ENCODE results near the gene ZNF385A.

The ZNF385A gene

GRCh38 chr12:54407183-54407905 is 22.8 kb upstream of the ZNF385A start:
- no peak for TF ChIP-seq POU6F1 (CRISPR knock-in tag; IDR thresholded peaks at IDR 0.05; ENCODE audit: borderline replicate concordance, low read depth)
- TF ChIP-seq CSRNP3 (CRISPR knock-in tag; IDR thresholded peaks at IDR 0.05) = no peak
- TF ChIP-seq ARNTL (CRISPR knock-in tag; IDR thresholded peaks at IDR 0.05; ENCODE audit: borderline replicate concordance, low read depth) = no peak
- no peak for TF ChIP-seq ZNF565 (CRISPR knock-in tag; conservative IDR thresholded peaks at IDR 0.05; ENCODE audit: low read depth)
- TF ChIP-seq GLIS3 (CRISPR knock-in tag; IDR thresholded peaks at IDR 0.05) = no peak
- TF ChIP-seq SNAI2 (CRISPR knock-in tag; IDR thresholded peaks at IDR 0.05) = no peak
- no peak for TF ChIP-seq BACH2 (CRISPR knock-in tag; IDR thresholded peaks at IDR 0.05; ENCODE audit: borderline replicate concordance)
- TF ChIP-seq CREB5 (CRISPR knock-in tag; IDR thresholded peaks at IDR 0.05; ENCODE audit: low read depth) = no peak
- TF ChIP-seq ZC3H10 (CRISPR knock-in tag; IDR thresholded peaks at IDR 0.05) = no peak
- TF ChIP-seq TCF4 (CRISPR knock-in tag; IDR thresholded peaks at IDR 0.05; ENCODE audit: borderline replicate concordance) = no peak
- TF ChIP-seq ZNF70 (CRISPR knock-in tag; IDR thresholded peaks at IDR 0.05) = no peak
- no peak for TF ChIP-seq PPARA (CRISPR knock-in tag; IDR thresholded peaks at IDR 0.05; ENCODE audit: borderline replicate concordance)
- no peak for TF ChIP-seq ISL1 (CRISPR knock-in tag; IDR thresholded peaks at IDR 0.05)
- no peak for TF ChIP-seq ESRRG (CRISPR knock-in tag; IDR thresholded peaks at IDR 0.05)
- no peak for ATAC-seq

- TF ChIP-seq SNAI2 (CRISPR knock-in tag; IDR thresholded peaks at IDR 0.05) (no peak), PATZ1 (CRISPR knock-in tag; IDR thresholded peaks at IDR 0.05; ENCODE audit: borderline replicate concordance) (no peak), ISL1 (CRISPR knock-in tag; IDR thresholded peaks at IDR 0.05) (no peak), GLIS3 (CRISPR knock-in tag; IDR thresholded peaks at IDR 0.05) (no peak)
Measured at GRCh38 chr12:54405573-54405972, 21.0 kb upstream of the ZNF385A start.

GRCh38 chr12:54405106-54405505 is 20.6 kb upstream of the ZNF385A start:
- TF ChIP-seq ZFP3 (CRISPR knock-in tag; IDR thresholded peaks at IDR 0.05) = no peak
- TF ChIP-seq OSR1 (CRISPR knock-in tag; IDR thresholded peaks at IDR 0.05) = no peak
- no peak for TF ChIP-seq BACH2 (CRISPR knock-in tag; IDR thresholded peaks at IDR 0.05; ENCODE audit: borderline replicate concordance)
- no peak for TF ChIP-seq ZNF70 (CRISPR knock-in tag; IDR thresholded peaks at IDR 0.05)
- TF ChIP-seq ZC3H10 (CRISPR knock-in tag; IDR thresholded peaks at IDR 0.05) = no peak
- TF ChIP-seq PPARA (CRISPR knock-in tag; IDR thresholded peaks at IDR 0.05; ENCODE audit: borderline replicate concordance) = no peak
- TF ChIP-seq TOX (CRISPR knock-in tag; IDR thresholded peaks at IDR 0.05; ENCODE audit: borderline replicate concordance) = no peak
- ATAC-seq = no peak

More at GRCh38 chr12:54405573-54405972, 21.0 kb upstream of the ZNF385A start:
- ATAC-seq = no peak

- peak; percentile 77 for ATAC-seq
- no peak for TF ChIP-seq PATZ1 (CRISPR knock-in tag; IDR thresholded peaks at IDR 0.05; ENCODE audit: borderline replicate concordance)
- no peak for TF ChIP-seq ZNF565 (CRISPR knock-in tag; conservative IDR thresholded peaks at IDR 0.05; ENCODE audit: low read depth)
- TF ChIP-seq CREB5 (CRISPR knock-in tag; IDR thresholded peaks at IDR 0.05; ENCODE audit: low read depth) = no peak
- TF ChIP-seq TSHZ2 (CRISPR knock-in tag; IDR thresholded peaks at IDR 0.05) = no peak
- TF ChIP-seq ZFP30 (CRISPR knock-in tag; IDR thresholded peaks at IDR 0.05) = no peak
- TF ChIP-seq ARNTL (CRISPR knock-in tag; IDR thresholded peaks at IDR 0.05; ENCODE audit: borderline replicate concordance, low read depth) = no peak
- TF ChIP-seq ESRRG (CRISPR knock-in tag; IDR thresholded peaks at IDR 0.05) = no peak
- TF ChIP-seq OSR1 (CRISPR knock-in tag; IDR thresholded peaks at IDR 0.05) = no peak
Measured at GRCh38 chr12:54404061-54405004, 19.8 kb upstream of the ZNF385A start.

All from SK-N-SH treated with all-trans-retinoic acid at 6 μM for 48 hours (cell line).